ENCODE results near the gene B4GALT5. TPM values are rescaled to one million over a fixed set of nuclear protein-coding genes. Genes with fewer than 3 reads are reported as not detected.
"Not testable (repeated sequence)": the region's sequence is repeated elsewhere in the genome, so short reads cannot be mapped to it uniquely, and the experiment has no call there.

The B4GALT5 gene
- total RNA-seq, 1 experiment from 2014 or later, result 77.0 TPM

DNA sequence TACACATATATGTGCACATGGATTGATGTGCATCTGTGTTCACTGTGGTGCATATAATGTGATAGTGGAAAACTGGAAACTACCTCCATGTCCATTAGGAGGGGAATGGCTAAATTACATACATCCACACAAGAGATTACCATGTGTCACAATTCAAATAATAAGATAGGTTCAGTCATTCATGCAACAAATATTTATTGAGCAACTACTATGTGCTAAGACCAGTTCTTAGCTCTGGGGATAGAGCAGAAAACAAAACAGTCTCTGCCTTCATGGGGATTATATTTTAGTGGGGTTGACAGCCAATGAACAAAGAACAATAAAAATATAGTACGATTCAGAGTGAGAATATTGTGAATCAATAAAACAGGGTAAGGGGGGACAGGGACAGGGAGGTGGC, 84.1 kb downstream of the B4GALT5 start:
- no peaks in the 10 kb centered on the region for H4K20me1 ChIP-seq (ENCODE audit: control insufficient read depth, insufficient read depth, insufficient read length)
- H3K9me3 ChIP-seq (ENCODE audit: control insufficient read depth, low read depth, low read length), result no peaks in the 10 kb centered on the region
- no peak overlapping the region for H3K18ac ChIP-seq (ENCODE audit: insufficient read length, low read depth, low read length)
- TF ChIP-seq, protein P1, sequence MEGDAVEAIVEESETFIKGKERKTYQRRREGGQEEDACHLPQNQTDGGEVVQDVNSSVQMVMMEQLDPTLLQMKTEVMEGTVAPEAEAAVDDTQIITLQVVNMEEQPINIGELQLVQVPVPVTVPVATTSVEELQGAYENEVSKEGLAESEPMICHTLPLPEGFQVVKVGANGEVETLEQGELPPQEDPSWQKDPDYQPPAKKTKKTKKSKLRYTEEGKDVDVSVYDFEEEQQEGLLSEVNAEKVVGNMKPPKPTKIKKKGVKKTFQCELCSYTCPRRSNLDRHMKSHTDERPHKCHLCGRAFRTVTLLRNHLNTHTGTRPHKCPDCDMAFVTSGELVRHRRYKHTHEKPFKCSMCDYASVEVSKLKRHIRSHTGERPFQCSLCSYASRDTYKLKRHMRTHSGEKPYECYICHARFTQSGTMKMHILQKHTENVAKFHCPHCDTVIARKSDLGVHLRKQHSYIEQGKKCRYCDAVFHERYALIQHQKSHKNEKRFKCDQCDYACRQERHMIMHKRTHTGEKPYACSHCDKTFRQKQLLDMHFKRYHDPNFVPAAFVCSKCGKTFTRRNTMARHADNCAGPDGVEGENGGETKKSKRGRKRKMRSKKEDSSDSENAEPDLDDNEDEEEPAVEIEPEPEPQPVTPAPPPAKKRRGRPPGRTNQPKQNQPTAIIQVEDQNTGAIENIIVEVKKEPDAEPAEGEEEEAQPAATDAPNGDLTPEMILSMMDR (conservative IDR thresholded peaks at IDR 0.05), result no peak
- H4K91ac ChIP-seq (ENCODE audit: insufficient read length, low read depth, low read length), result no peak overlapping the region
- H3K27me3 ChIP-seq (ENCODE audit: insufficient read depth, low read length), result no peaks in the 10 kb centered on the region
- WGBS (ENCODE audit: extremely low coverage, insufficient read length, low lambda C conversion rate), result no CpG with 5 or more reads among the region's 1 CpG
- H3K9me3 Mint-ChIP-seq, result no peaks in the 10 kb centered on the region; a peak in 1 of 5 replicates
- H3K23me2 ChIP-seq (ENCODE audit: insufficient read length, low read depth, low read length, poor library complexity, severe bottlenecking), result no peaks in the 10 kb centered on the region
- H3K27ac ChIP-seq (ENCODE audit: insufficient read length, low read depth, low read length), result no peak overlapping the region
- peaks cover 6 to 14% (median 10%) of the 10 kb centered on the region in 3 experiments; a peak in 4 of 7 replicates for H3K36me3 Mint-ChIP-seq (ENCODE audit: insufficient read depth in 1 of 3, low read depth in 3 of 3)
- no peak overlapping the region for H3K23ac ChIP-seq (ENCODE audit: insufficient read length, low read depth, low read length)
- no peak overlapping the region for H3K4ac ChIP-seq (ENCODE audit: low read depth, low read length)
- no peaks in the 10 kb centered on the region for H3K79me1 ChIP-seq (ENCODE audit: insufficient read depth, low read depth, low read length, poor library complexity, severe bottlenecking)
- H4K5ac ChIP-seq (ENCODE audit: insufficient read length, low read depth, low read length), result no peak overlapping the region
- H2BK20ac ChIP-seq (ENCODE audit: low read depth, low read length, poor library complexity, severe bottlenecking), result no peak overlapping the region
- H3K4me2 ChIP-seq (ENCODE audit: insufficient read depth, insufficient read length, low read length), result no peak overlapping the region
- DNase-seq, result no peak
- H3K9ac ChIP-seq (ENCODE audit: extremely low read depth, insufficient read length, low read length), result no peak overlapping the region
- H2BK12ac ChIP-seq (ENCODE audit: insufficient read length, low read depth, low read length), result no peak overlapping the region
- H3K56ac ChIP-seq (ENCODE audit: insufficient read length, low read depth, low read length), result no peak overlapping the region
- H4K8ac ChIP-seq (replicated peaks; ENCODE audit: insufficient read length, low read depth, low read length), result no peak overlapping the region
- H3K27me3 Mint-ChIP-seq (ENCODE audit: low read depth), result no peaks in the 10 kb centered on the region
- H3T11ph ChIP-seq (ENCODE audit: low read length), result no peak overlapping the region
- H3K27ac Mint-ChIP-seq, result no peak overlapping the region
- peaks cover 5% of the 10 kb centered on the region for H3K4me1 ChIP-seq (ENCODE audit: insufficient read depth, low read length)
- no peak overlapping the region for H2BK15ac ChIP-seq (ENCODE audit: low read depth, low read length)
- no peak overlapping the region for H2BK5ac ChIP-seq (ENCODE audit: insufficient read length, low read length)
- H2AFZ ChIP-seq (ENCODE audit: low read length), result no peak overlapping the region
- no peak overlapping the region for H2BK120ac ChIP-seq (ENCODE audit: low read depth, low read length, poor library complexity, severe bottlenecking)
- H3K79me2 ChIP-seq (ENCODE audit: insufficient read depth, low read length), result no peaks in the 10 kb centered on the region
- H3K4me3 Mint-ChIP-seq, result no peak overlapping the region
- no peak overlapping the region for H2AK5ac ChIP-seq (ENCODE audit: insufficient read length, low read length)
- H3K4me1 Mint-ChIP-seq, result peaks cover 54 to 63% of the 10 kb centered on the region in 2 experiments
- H3K14ac ChIP-seq (ENCODE audit: insufficient read depth, low read length), result no peak overlapping the region

DNA sequence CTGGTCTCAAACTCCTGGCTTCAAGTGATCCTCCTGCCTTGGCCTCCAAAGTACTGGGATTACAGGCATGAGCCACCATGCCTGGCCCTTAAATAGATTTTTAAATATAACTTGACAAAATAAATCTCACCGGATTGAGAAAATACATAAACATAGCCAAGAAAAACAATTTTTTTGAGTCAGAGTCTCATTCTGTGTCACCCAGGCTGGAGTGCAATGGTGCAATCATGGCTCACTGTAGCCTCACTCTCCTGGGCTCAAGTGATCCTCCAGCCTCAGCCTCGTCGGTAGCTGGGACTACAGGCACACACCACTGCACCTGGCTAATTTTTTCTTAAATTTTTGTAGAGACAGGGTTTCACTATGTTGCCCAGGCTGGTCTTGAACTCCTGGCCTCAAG, 85.4 kb downstream of the B4GALT5 start:
- not testable (repeated sequence) for H3K27ac Mint-ChIP-seq; H3K9me3 ChIP-seq (ENCODE audit: control insufficient read depth, low read depth, low read length); H3K14ac ChIP-seq (ENCODE audit: insufficient read depth, low read length); H3K79me1 ChIP-seq (ENCODE audit: insufficient read depth, low read depth, low read length, poor library complexity, severe bottlenecking); H3K27me3 ChIP-seq (ENCODE audit: insufficient read depth, low read length); H3K27me3 Mint-ChIP-seq (ENCODE audit: low read depth); H3K27ac ChIP-seq (ENCODE audit: insufficient read length, low read depth, low read length); H3K18ac ChIP-seq (ENCODE audit: insufficient read length, low read depth, low read length); H3K9me3 Mint-ChIP-seq; H3K79me2 ChIP-seq (ENCODE audit: insufficient read depth, low read length); H3K23me2 ChIP-seq (ENCODE audit: insufficient read length, low read depth, low read length, poor library complexity, severe bottlenecking); H3K23ac ChIP-seq (ENCODE audit: insufficient read length, low read depth, low read length); H4K20me1 ChIP-seq (ENCODE audit: control insufficient read depth, insufficient read depth, insufficient read length); H2BK12ac ChIP-seq (ENCODE audit: insufficient read length, low read depth, low read length); H3K4ac ChIP-seq (ENCODE audit: low read depth, low read length); H4K5ac ChIP-seq (ENCODE audit: insufficient read length, low read depth, low read length); H2BK15ac ChIP-seq (ENCODE audit: low read depth, low read length); H2BK120ac ChIP-seq (ENCODE audit: low read depth, low read length, poor library complexity, severe bottlenecking); H2AFZ ChIP-seq (ENCODE audit: low read length); H3K56ac ChIP-seq (ENCODE audit: insufficient read length, low read depth, low read length); H2BK20ac ChIP-seq (ENCODE audit: low read depth, low read length, poor library complexity, severe bottlenecking); H4K8ac ChIP-seq (replicated peaks; ENCODE audit: insufficient read length, low read depth, low read length); H2BK5ac ChIP-seq (ENCODE audit: insufficient read length, low read length); H3K36me3 Mint-ChIP-seq (ENCODE audit: insufficient read depth in 1 of 3, low read depth in 3 of 3); H3K9ac ChIP-seq (ENCODE audit: extremely low read depth, insufficient read length, low read length); H2AK5ac ChIP-seq (ENCODE audit: insufficient read length, low read length); H3K4me2 ChIP-seq (ENCODE audit: insufficient read depth, insufficient read length, low read length); H3K4me3 Mint-ChIP-seq; H4K91ac ChIP-seq (ENCODE audit: insufficient read length, low read depth, low read length); H3T11ph ChIP-seq (ENCODE audit: low read length); DNase-seq; H3K4me1 ChIP-seq (ENCODE audit: insufficient read depth, low read length)
- no CpG with 5 or more reads among the region's 3 CpGs for WGBS (ENCODE audit: extremely low coverage, insufficient read length, low lambda C conversion rate)
- peaks cover 44 to 52% of the 10 kb centered on the region in 2 experiments for H3K4me1 Mint-ChIP-seq
